Amygdala (tissue), 56 donors: ENCODE data around the gene LPO.

Experiments used
- DNase-seq, 56 donors: peaks; one replicate each; lab custom pipeline; 2025; lab: John Stamatoyannopoulos, UW

LPO gene

GRCh38 chr17:58314706-58315015 lies 76.3 kb downstream of the LPO start:
- no peak for DNase-seq

DNA sequence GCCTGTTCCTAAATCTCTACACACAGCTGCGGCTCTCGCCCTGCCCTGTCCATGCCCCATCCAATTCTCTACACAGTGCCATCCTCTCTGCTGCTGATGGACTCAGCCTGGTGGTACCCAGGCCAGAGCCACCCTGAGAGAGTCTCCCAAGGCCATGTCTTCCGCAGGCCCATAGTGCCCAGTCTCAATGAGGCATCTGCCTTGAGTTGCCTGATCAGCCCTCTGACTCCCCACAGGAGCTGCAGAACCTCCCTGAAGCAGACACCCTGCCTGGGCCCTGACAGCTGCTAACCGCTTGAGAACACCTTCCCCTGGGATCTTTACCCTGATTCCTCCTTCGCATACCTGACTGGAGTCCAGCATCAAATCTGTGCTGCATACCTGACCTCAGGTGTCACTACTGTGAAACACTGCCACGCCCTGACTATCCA lies 76.9 kb downstream of the LPO start:
- no peak for DNase-seq

DNA sequence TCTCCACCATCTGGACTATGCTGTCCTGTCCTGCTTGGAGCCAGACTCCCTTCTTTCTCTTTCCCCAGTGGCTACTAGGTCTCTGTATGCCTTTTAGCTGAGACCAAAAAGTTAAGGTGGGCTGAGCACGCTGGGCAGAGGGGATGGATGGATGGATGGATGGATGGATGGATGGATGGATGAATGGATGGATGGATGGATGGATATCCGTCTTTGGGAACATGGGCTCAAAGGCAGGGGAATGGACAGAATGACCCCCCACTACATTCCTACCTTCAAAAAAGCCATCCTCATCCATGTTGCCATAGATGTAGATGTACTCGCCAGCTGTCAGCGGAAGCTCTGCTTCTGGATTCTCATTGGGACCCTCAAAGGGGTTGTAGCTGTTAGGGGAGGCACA lies 77.4 kb downstream of the LPO start:
- no peak for DNase-seq

- no peak for DNase-seq
Observed at GRCh38 chr17:58316260-58316960, 78.0 kb downstream of the LPO start.

DNA sequence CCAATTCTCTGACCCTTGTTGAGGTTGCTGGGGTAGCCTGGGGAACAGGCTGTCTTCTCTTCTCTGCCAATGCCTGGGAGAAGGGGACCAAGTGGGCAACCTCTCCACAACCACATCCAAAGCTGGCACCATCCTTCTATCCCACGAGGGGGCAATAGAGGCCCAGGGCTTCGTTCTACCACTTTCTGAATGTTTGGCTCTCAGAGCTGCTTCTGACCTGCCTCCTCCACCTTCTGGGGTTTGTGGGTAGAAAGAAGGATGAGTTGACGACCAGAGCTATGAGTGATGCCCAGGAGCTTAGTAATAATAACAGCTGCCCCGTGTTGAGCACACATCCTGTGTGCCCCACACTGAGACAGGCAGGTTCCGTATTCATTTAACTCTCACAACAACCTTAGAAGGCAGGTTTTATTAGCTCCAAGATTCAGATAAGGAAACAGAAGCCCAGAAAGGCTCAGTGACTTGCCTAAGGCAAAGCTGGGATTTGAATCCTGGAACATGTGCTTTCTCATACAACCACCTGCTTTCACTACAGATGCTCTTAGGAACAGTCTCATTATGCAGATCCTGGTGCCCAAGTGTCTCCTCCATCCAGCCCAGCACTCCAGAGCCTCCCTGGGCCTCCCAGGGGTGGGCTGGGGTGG lies 79.2 kb downstream of the LPO start:
- peak in 2 of 56 donors; percentile 29 to 35 for DNase-seq

GRCh38 chr17:58318065-58318481 lies 79.7 kb downstream of the LPO start:
- no peak for DNase-seq
